NCI-H460 (cell line): ENCODE measurements around the gene TIMELESS. TPM values are rescaled to one million over a fixed set of nuclear protein-coding genes. Genes with fewer than 3 reads are reported as not detected.
A peak's percentile ranks its signal among the peaks of the same experiment; 100 is the strongest.
"Not testable (repeated sequence)": the region's sequence is repeated elsewhere in the genome, so short reads cannot be mapped to it uniquely, and the experiment has no call there.

Experiments used
- DNase-seq: peaks from one replicate; pipeline ENCODE4 v3.0.0-alpha.2; 2016; ENCODE audit warnings: low read depth; ENCODE audit errors: extremely low read depth
- polyA plus RNA-seq: library from polyadenylated mRNA; depleted of rRNA; stranded (reverse); fragments of >200 nt; gene quantifications from 2 replicates; pipeline ENCODE4 v1.2.3, GENCODE V29; 2014; cell fraction: nucleus; rRNA removed
- total RNA-seq: library from RNA; depleted of rRNA; stranded (reverse); fragments of >200 nt; shearing (Covaris generic); gene quantifications from 2 replicates; pipeline ENCODE4 v1.2.3, GENCODE V29; 2014; rRNA removed

TIMELESS gene, protein sequence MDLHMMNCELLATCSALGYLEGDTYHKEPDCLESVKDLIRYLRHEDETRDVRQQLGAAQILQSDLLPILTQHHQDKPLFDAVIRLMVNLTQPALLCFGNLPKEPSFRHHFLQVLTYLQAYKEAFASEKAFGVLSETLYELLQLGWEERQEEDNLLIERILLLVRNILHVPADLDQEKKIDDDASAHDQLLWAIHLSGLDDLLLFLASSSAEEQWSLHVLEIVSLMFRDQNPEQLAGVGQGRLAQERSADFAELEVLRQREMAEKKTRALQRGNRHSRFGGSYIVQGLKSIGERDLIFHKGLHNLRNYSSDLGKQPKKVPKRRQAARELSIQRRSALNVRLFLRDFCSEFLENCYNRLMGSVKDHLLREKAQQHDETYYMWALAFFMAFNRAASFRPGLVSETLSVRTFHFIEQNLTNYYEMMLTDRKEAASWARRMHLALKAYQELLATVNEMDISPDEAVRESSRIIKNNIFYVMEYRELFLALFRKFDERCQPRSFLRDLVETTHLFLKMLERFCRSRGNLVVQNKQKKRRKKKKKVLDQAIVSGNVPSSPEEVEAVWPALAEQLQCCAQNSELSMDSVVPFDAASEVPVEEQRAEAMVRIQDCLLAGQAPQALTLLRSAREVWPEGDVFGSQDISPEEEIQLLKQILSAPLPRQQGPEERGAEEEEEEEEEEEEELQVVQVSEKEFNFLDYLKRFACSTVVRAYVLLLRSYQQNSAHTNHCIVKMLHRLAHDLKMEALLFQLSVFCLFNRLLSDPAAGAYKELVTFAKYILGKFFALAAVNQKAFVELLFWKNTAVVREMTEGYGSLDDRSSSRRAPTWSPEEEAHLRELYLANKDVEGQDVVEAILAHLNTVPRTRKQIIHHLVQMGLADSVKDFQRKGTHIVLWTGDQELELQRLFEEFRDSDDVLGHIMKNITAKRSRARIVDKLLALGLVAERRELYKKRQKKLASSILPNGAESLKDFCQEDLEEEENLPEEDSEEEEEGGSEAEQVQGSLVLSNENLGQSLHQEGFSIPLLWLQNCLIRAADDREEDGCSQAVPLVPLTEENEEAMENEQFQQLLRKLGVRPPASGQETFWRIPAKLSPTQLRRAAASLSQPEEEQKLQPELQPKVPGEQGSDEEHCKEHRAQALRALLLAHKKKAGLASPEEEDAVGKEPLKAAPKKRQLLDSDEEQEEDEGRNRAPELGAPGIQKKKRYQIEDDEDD
- 8.6 and 17.1 TPM in 2 replicates for total RNA-seq
- 29.2 and 37.4 TPM in 2 replicates for polyA plus RNA-seq

- peak; percentile 88 for DNase-seq
These were observed at the start of gene TIMELESS for GRCh38 chr12:56448860-56449621. Gene TIMELESS (minus strand): TSS chr12:56449426. CDS start chr12:56434170, 15,256 bp downstream.

DNA sequence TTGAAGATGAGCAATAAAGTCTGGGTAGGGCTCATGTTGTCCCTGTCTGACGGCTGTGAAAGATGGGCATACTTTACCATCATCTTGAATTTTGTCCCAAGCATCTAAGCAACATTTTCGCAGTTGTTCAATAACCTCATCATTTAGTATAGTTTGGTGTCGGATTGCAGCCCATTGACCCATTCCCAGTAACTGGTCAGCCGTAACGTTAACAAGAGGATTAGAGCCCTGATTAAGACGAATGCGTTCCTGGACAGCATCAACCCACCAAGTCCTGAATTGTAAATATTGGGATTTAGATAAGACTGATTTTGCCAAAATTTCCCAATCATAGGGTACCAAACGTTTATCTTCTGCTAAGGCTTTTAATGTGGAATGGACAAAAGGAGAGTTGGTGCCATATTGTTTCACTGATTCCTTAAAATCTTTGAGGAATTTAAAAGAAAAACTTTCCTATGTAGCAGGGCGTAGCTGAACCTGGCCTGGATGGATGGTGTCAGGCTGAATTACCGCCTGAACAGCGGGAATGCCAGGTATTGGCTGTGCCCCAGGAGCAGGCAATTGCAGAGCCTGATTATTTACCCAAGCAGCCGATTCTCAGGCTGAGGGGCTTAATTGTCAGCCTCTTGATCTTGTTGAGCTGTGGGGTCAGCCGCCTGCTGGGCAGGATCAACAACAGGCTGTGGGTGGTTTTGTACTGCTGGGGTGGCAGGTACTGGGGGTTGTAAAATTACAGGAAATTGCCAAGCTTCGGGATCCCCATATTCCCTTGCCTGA, 49.1 kb upstream of the TIMELESS start:
- DNase-seq, result not testable (repeated sequence)

- peak; percentile 35 for DNase-seq
These were observed 47.5 kb upstream of the TIMELESS start for GRCh38 chr12:56496704-56497103.

- DNase-seq, result not testable (repeated sequence)
These were observed 45.3 kb upstream of the TIMELESS start for GRCh38 chr12:56494481-56494880.

DNA sequence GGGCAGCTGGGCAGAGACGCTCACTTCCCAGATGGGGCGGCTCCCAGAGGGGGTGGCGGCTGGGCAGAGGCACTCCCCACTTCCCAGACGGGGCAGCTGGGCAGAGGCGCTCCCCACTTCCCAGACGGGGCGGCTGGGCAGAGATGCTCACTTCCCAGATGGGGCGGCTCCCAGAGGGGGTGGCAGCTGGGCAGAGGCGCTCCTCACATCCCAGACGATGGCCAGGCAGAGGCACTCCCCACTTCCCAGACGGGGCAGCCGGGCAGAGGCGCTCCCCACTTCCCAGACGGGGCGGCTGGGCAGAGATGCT, 44.8 kb upstream of the TIMELESS start:
- DNase-seq, result not testable (repeated sequence)

DNA sequence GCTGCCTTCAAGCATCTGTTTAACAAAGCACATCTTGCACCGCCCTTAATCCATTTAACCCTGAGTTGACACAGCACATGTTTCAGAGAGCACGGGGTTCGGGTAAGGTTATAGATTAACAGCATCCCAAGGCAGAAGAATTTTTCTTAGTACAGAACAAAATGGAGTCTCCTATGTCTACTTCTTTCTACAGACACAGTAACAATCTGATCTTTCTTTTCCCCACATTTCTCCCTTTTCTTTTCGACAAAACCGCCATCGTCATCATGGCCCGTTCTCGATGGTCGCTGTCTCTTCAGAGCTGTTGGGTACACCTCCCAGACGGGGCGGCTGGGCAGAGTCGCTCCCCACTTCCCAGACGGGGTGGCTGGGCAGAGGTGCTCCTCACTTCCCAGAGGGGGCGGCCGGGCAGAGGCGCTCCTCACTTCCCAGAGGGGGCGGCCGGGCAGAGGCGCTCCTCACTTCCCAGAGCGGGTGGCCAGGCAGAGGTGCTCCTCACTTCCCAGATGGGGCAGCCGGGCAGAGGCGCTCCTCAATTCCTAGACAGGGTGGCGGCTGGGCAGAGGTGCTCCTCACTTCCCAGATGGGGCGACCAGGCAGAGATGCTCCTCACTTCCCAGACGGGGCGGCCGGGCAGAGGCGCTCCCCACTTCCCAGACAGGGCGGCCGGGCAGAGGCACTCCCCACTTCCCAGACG, 44.3 kb upstream of the TIMELESS start:
- not testable (repeated sequence) for DNase-seq

DNA sequence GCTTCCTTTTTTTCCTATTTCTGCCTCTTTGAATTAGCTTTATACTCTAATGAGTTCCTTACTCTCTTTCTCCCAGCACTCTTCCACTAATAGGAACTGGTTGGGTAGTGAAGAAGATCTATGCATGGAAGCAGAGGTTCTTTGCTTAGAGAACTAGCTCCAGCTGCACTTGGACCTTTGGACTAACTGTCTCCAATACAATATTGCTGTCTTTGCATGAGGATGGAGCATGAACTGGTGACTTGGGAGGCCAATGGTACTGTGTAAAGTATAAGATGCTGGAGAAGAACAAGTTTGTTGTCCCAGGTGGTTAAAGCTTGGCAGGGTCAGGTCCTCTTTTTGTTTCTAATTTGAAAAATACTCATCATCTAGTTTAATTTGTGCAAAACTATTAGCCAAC, 41.1 kb upstream of the TIMELESS start:
- no peak for DNase-seq

DNA sequence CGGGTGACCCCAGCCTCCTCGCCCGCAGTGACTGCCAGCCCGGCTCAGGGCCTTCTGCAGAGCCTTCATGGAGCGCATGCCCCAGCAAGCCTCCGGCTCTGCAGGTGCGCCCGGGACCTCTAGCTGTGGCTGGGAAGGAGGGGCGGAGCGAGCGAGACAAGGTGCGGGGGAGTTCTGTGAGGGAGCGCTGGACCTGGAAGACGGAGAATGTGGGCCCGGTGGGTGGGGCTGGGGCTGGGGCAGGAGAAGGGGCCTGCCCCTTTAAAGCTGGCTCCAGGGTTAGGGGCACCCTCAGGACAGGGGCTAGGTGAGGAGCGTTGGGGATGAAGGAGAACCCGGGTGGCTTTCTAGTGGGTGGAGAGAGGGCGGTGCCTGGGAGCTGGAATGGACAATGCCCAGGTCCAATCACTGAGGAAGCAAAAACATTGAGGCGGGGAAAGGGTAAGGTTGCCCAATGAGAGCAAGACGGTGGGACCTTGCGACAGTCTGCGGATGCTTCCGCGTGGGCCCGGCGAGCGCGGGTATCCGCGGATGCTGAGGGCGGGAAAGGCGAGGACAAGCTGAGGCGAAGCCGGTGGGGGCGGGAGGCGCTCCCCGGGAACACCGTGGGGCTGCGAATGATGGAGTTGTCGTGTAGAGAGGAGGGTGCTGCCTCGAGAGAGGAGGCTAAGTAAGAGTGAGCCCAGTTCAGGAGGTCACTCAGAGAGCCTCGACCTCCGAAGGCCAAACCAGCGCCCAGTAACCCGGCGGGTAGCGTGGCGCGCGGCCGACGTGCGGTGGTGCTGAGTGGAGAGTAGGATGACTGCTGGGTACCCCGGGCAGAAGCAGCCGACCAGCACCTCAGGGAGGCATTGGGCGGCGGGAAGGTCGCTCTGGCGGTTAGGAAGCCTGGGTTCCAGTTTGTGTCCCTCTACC, 39.1 kb upstream of the TIMELESS start, which contains the start of gene GLS2:
Gene GLS2 (minus strand): TSS at position 121 of the 915 bp plus-strand sequence. CDS start 43 bp downstream, at position 78.
- DNase-seq, result peak; percentile 69

DNA sequence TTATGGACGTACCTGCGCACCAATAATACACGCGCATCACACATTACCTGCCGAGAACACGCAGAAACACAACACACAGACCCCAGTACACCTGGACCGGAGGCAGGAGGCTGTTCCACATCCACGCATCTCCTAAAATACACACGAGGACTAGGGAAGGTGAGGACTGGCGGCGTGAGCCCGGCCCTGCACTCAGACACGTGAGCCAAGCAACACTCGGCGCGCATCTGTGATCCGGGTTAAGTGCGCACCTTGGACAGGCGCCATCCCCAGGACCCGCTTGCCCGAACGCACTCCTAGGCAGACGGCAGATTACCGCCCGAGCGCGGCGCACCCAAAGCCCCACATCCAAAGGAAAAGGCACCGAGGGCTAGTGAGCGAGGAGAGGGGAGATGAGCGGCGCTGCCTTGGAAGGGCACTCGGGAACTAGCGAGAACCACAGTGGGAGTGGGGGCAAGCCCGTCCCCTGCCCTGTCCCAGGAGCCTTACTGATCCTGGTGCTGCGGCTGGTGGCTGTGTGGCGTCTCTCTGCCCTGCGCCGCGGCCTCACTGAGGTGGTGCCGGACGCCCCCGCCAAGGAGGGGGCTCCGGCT, 38.3 kb upstream of the TIMELESS start:
- no peak for DNase-seq

DNA sequence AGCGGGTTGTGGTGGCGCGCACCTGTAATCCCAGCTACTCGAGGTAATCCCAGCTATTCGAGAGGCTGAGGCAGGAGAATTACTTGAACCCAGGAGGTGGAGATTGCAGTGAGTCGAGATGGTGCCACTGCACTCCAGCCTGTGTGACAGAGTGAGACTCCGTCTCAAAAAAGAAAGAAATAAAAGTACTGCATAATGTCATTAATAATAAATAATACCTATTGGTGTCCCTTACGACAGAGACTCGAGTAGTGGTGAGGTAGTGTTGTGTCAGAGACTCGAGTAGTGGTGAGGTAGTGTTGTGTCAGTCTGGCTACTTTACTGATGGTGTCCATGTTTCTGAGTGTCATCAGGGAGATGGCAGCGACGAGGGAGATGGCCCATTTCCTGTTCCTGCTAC, 37.5 kb upstream of the TIMELESS start:
- DNase-seq, result no peak

DNA sequence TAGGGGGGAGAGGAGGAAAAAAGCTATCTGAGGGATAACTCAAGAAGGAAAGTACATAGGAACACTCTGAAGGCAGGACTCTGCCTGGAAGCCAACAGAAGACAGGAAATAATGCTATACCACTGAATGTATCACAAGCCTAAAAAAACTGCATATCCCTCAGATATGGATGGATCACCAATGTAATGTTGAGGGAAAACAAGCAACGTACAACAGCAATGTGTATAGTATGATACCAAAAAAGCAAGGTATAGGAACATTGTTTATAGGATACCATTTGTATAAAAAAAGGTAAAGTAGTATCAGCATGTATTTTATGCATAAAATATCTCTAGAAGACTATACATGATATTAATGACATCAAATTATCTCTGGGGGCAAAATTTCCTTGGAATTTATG, 35.3 kb upstream of the TIMELESS start:
- no peak for DNase-seq

DNA sequence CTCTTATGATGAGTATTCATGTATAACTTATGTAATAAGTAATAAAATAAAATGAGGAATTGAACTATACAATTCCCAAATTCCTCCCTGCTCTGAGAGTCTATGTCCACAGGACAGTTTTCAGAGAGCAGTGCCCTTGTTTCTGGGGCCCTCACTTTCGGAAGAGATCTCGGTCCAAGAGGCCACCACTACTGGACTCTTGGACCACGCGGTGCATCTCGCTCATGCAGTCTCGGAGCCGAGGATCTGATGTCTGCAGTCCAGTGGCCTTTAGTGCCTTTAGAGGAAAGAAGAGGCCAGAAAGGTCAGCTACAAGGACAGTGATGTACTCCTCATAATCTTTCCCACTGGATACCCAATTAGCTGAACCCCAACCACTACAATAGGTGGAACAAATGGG, 30.4 kb upstream of the TIMELESS start:
- DNase-seq, result no peak

- DNase-seq, result no peak
These were observed 28.4 kb upstream of the TIMELESS start for GRCh38 chr12:56477521-56478225.

DNA sequence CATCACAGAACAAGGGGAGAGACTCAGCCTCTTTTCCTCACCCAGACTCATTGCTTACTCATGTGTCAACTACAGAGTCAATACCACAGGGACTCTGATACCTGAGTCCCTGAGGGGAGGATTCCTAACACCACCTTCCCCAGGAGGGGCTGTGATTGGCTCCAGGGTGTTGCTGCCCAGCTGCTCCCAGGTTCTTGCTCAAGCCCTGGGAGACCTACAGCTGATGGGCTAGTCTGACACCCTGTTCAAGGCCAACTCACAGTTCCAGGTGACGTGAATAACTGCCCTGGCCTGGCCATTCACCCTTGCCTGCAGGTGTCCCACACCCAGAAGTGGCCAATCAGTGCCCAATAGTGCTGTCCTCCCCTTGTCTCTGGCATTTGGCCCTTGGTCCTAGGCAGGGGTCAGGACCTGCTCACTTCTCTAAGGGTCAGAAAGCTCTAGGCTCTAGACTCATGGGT, 27.8 kb upstream of the TIMELESS start:
- no peak for DNase-seq

GRCh38 chr12:56476143-56476542, 26.9 kb upstream of the TIMELESS start:
- DNase-seq, result no peak

DNA sequence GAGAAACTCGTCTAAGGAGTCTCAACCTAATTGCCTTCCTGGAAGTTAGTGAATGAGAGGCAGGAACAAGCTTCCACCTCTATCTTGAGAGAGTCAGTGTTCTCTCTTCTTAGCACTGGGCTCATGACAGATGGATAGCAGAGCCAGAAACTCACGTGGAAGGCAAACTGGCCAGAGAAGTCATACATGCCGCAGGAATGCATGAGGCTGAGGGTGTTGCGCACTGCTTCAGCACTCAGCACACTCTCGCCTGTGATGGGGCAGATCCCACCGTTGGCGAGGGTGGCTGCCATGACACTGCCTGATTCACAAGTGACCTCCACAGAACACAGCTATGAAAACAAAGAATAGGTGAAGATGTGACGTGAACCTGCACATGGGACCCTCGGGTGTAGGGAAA, 25.2 kb upstream of the TIMELESS start:
- DNase-seq, result no peak
